ENCODE data around the gene NCKAP5.

Gene NCKAP5

DNA sequence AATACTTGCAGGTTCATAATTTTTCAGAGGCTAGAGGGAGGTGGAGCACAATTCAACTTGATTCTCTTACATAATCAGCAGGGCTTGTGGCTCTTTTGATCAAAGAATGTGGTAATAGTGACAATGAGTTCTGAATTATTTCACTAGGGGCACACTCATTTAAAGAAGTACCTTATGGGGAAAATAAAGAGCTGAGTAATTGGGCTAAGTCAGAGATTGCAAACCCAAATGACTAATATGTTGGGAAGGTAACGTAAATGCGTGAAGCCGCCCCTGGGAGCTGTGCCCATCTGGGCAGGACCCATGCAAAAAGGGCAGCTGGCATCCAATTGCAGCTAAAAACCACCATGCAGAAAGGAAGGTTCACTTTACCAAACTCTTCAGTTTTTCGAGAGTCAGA lies 35.3 kb downstream of the NCKAP5 start:
- Histone ChIP-seq H3K4me2 (ENCODE audit: low read length) (no peak overlapping the region), H2BK12ac (ENCODE audit: low read length) (no peak overlapping the region)
- no CpG with 5 or more reads among the region's 4 CpGs for WGBS (ENCODE audit: extremely low coverage, insufficient coverage, insufficient read length)

GRCh38 chr2:133531382-133531781 lies 36.9 kb downstream of the NCKAP5 start:
- H2BK12ac ChIP-seq (ENCODE audit: low read length) = no peak overlapping the region
- H4K91ac ChIP-seq (ENCODE audit: low read depth, low read length) = no peak overlapping the region
- H4K8ac ChIP-seq (ENCODE audit: low read depth, low read length) = no peak overlapping the region
- H3K23ac ChIP-seq (ENCODE audit: low read length) = no peak overlapping the region
- no CpG with 5 or more reads among the region's 2 CpGs for WGBS (ENCODE audit: extremely low coverage, insufficient coverage, insufficient read length)
- H3K79me2 ChIP-seq (ENCODE audit: control insufficient read depth, insufficient read depth, low read length, poor library complexity) = no peaks in the 10 kb centered on the region
- no peak overlapping the region for H4K12ac ChIP-seq (ENCODE audit: low read depth, low read length)
- H3K4ac ChIP-seq (ENCODE audit: low read depth, low read length) = no peak overlapping the region
- no peak for DNase-seq
- H3K36me3 ChIP-seq (ENCODE audit: control insufficient read depth in 1 of 2, insufficient read depth in 2 of 2, low read length in 2 of 2) = no peaks in the 10 kb centered on the region
- no peak overlapping the region for H3K4me3 ChIP-seq (ENCODE audit: low read depth, low read length)
- H3K79me1 ChIP-seq (ENCODE audit: low read length) = no peaks in the 10 kb centered on the region
- H3K4me2 ChIP-seq (ENCODE audit: low read length) = no peak overlapping the region
- no peaks in the 10 kb centered on the region for H3K9me3 ChIP-seq (ENCODE audit: insufficient read depth, low read depth, low read length)
- no peak overlapping the region for H3K9ac ChIP-seq (ENCODE audit: low read length)
- H3K14ac ChIP-seq (ENCODE audit: low read length) = no peak overlapping the region
- H3K4me1 ChIP-seq (ENCODE audit: control insufficient read depth in 1 of 2, insufficient read depth in 2 of 2, low read length in 2 of 2) = no peaks in the 10 kb centered on the region
- no peak overlapping the region for H2AK5ac ChIP-seq (ENCODE audit: low read length)
- no peak overlapping the region for H3K18ac ChIP-seq (ENCODE audit: low read length)
- H2BK5ac ChIP-seq (ENCODE audit: low read depth, low read length, poor library complexity) = no peak overlapping the region
- H3K27me3 ChIP-seq (ENCODE audit: insufficient read depth, low read length) = no peaks in the 10 kb centered on the region
- no peak overlapping the region for H2AFZ ChIP-seq (ENCODE audit: insufficient read depth, low read length, poor library complexity)
- H2BK120ac ChIP-seq (ENCODE audit: insufficient read depth, low read length, poor library complexity) = no peak overlapping the region
- H3K27ac ChIP-seq (ENCODE audit: low read depth, low read length) = no peak overlapping the region

More for the DNA sequence above, 35.3 kb downstream of the NCKAP5 start:
- H3K14ac ChIP-seq (ENCODE audit: low read length) = no peak overlapping the region
- no peak overlapping the region for H3K23ac ChIP-seq (ENCODE audit: low read length)
- H3K9me3 ChIP-seq (ENCODE audit: insufficient read depth, low read depth, low read length) = no peaks in the 10 kb centered on the region
- no peaks in the 10 kb centered on the region for H3K4me1 ChIP-seq (ENCODE audit: control insufficient read depth in 1 of 2, insufficient read depth in 2 of 2, low read length in 2 of 2)
- H2BK5ac ChIP-seq (ENCODE audit: low read depth, low read length, poor library complexity) = no peak overlapping the region
- no peak overlapping the region for H3K4ac ChIP-seq (ENCODE audit: low read depth, low read length)
- no peaks in the 10 kb centered on the region for H3K79me2 ChIP-seq (ENCODE audit: control insufficient read depth, insufficient read depth, low read length, poor library complexity)
- no peak overlapping the region for H4K8ac ChIP-seq (ENCODE audit: low read depth, low read length)
- no peak overlapping the region for H3K18ac ChIP-seq (ENCODE audit: low read length)
- no peak overlapping the region for H2AFZ ChIP-seq (ENCODE audit: insufficient read depth, low read length, poor library complexity)
- no peak overlapping the region for H4K91ac ChIP-seq (ENCODE audit: low read depth, low read length)
- no peak for DNase-seq
- H2BK120ac ChIP-seq (ENCODE audit: insufficient read depth, low read length, poor library complexity) = no peak overlapping the region
- no peaks in the 10 kb centered on the region for H3K79me1 ChIP-seq (ENCODE audit: low read length)
- no peak overlapping the region for H2AK5ac ChIP-seq (ENCODE audit: low read length)
- no peaks in the 10 kb centered on the region for H3K36me3 ChIP-seq (ENCODE audit: control insufficient read depth in 1 of 2, insufficient read depth in 2 of 2, low read length in 2 of 2)
- H3K27me3 ChIP-seq (ENCODE audit: insufficient read depth, low read length) = no peaks in the 10 kb centered on the region
- no peak overlapping the region for H3K4me3 ChIP-seq (ENCODE audit: low read depth, low read length)
- no peak overlapping the region for H3K27ac ChIP-seq (ENCODE audit: low read depth, low read length)
- no peak overlapping the region for H4K12ac ChIP-seq (ENCODE audit: low read depth, low read length)
- H3K9ac ChIP-seq (ENCODE audit: low read length) = no peak overlapping the region

DNA sequence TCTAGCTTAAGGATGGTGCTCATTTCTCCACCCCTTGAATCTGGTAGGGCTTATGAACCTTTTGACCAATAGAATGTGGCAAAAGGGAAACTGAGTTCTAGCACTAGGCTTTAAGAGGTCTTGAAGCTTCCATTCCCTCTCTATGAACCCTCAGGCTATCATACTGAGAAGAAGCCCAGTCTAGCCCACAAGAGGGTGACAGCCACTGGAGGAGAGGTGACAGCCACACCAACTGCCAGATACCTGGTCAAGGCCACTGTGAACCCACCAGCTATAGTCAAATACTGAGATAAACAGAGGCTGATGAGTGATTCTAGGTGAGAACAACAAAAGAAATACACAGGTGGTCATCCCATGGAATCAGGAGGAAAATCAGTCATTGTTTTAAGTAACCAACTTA lies 37.6 kb downstream of the NCKAP5 start:
- H2AK5ac ChIP-seq (ENCODE audit: low read length) = no peak overlapping the region
- no peak for DNase-seq
- no peaks in the 10 kb centered on the region for H3K27me3 ChIP-seq (ENCODE audit: insufficient read depth, low read length)
- H2BK120ac ChIP-seq (ENCODE audit: insufficient read depth, low read length, poor library complexity) = no peak overlapping the region
- H2BK5ac ChIP-seq (ENCODE audit: low read depth, low read length, poor library complexity) = no peak overlapping the region
- no peaks in the 10 kb centered on the region for H3K4me1 ChIP-seq (ENCODE audit: control insufficient read depth in 1 of 2, insufficient read depth in 2 of 2, low read length in 2 of 2)
- H2AFZ ChIP-seq (ENCODE audit: insufficient read depth, low read length, poor library complexity) = no peak overlapping the region
- no peak overlapping the region for H3K9ac ChIP-seq (ENCODE audit: low read length)
- no peaks in the 10 kb centered on the region for H3K9me3 ChIP-seq (ENCODE audit: insufficient read depth, low read depth, low read length)
- no peak overlapping the region for H3K18ac ChIP-seq (ENCODE audit: low read length)
- no peak overlapping the region for H2BK12ac ChIP-seq (ENCODE audit: low read length)
- no peaks in the 10 kb centered on the region for H3K79me1 ChIP-seq (ENCODE audit: low read length)
- H3K4me3 ChIP-seq (ENCODE audit: low read depth, low read length) = no peak overlapping the region
- H3K36me3 ChIP-seq (ENCODE audit: control insufficient read depth in 1 of 2, insufficient read depth in 2 of 2, low read length in 2 of 2) = no peaks in the 10 kb centered on the region
- no peaks in the 10 kb centered on the region for H3K79me2 ChIP-seq (ENCODE audit: control insufficient read depth, insufficient read depth, low read length, poor library complexity)
- H3K4me2 ChIP-seq (ENCODE audit: low read length) = no peak overlapping the region
- H3K14ac ChIP-seq (ENCODE audit: low read length) = no peak overlapping the region
- H4K8ac ChIP-seq (ENCODE audit: low read depth, low read length) = no peak overlapping the region
- no peak overlapping the region for H3K27ac ChIP-seq (ENCODE audit: low read depth, low read length)
- no peak overlapping the region for H3K23ac ChIP-seq (ENCODE audit: low read length)
- H4K91ac ChIP-seq (ENCODE audit: low read depth, low read length) = no peak overlapping the region
- H3K4ac ChIP-seq (ENCODE audit: low read depth, low read length) = no peak overlapping the region
- H4K12ac ChIP-seq (ENCODE audit: low read depth, low read length) = no peak overlapping the region

GRCh38 chr2:133526530-133527300 lies 41.5 kb downstream of the NCKAP5 start:
- no peak overlapping the region for H4K12ac ChIP-seq (ENCODE audit: low read depth, low read length)
- no CpG with 5 or more reads among the region's 3 CpGs for WGBS (ENCODE audit: extremely low coverage, insufficient coverage, insufficient read length)

More at GRCh38 chr2:133526530-133527300, 41.5 kb downstream of the NCKAP5 start:
- Histone ChIP-seq H3K23ac (ENCODE audit: low read length) (no peak overlapping the region), H3K4ac (ENCODE audit: low read depth, low read length) (no peak overlapping the region), H2BK120ac (ENCODE audit: insufficient read depth, low read length, poor library complexity) (no peak overlapping the region), H2AFZ (ENCODE audit: insufficient read depth, low read length, poor library complexity) (no peak overlapping the region), H3K14ac (ENCODE audit: low read length) (no peak overlapping the region), H3K4me3 (ENCODE audit: low read depth, low read length) (no peak overlapping the region), H3K4me2 (ENCODE audit: low read length) (no peak overlapping the region), H3K79me1 (ENCODE audit: low read length) (no peaks in the 10 kb centered on the region), H3K9ac (ENCODE audit: low read length) (no peak overlapping the region), H3K36me3 (ENCODE audit: control insufficient read depth in 1 of 2, insufficient read depth in 2 of 2, low read length in 2 of 2) (no peaks in the 10 kb centered on the region), H4K91ac (ENCODE audit: low read depth, low read length) (no peak overlapping the region), H3K9me3 (ENCODE audit: insufficient read depth, low read depth, low read length) (no peaks in the 10 kb centered on the region), H3K79me2 (ENCODE audit: control insufficient read depth, insufficient read depth, low read length, poor library complexity) (no peaks in the 10 kb centered on the region), H3K18ac (ENCODE audit: low read length) (no peak overlapping the region), H2BK5ac (ENCODE audit: low read depth, low read length, poor library complexity) (no peak overlapping the region), H2BK12ac (ENCODE audit: low read length) (no peak overlapping the region), H3K27ac (ENCODE audit: low read depth, low read length) (no peak overlapping the region), H4K8ac (ENCODE audit: low read depth, low read length) (no peak overlapping the region), H2AK5ac (ENCODE audit: low read length) (no peak overlapping the region), H3K4me1 (ENCODE audit: control insufficient read depth in 1 of 2, insufficient read depth in 2 of 2, low read length in 2 of 2) (no peaks in the 10 kb centered on the region), H3K27me3 (ENCODE audit: insufficient read depth, low read length) (no peaks in the 10 kb centered on the region)
- DNase-seq = no peak
